Stomach smooth muscle (tissue), 2 donors: ENCODE data around the gene PPFIA1.

Experiments
- H3K27ac ChIP-seq: one replicate; pipeline ENCODE4 v1.7.0; 2013; ENCODE audit warnings: mild to moderate bottlenecking, low read length, inconsistent platforms
- H3K27me3 ChIP-seq, 2 donors: one replicate each; pipeline ENCODE4 v1.7.0; 2013; ENCODE audit warnings: low read length in 2 of 2; ENCODE audit not compliant: insufficient read depth in 2 of 2, control insufficient read depth in 1 of 2
- H3K36me3 ChIP-seq, 2 donors: one replicate each; pipeline ENCODE4 v1.7.0; 2013; ENCODE audit warnings: low read length in 2 of 2; ENCODE audit not compliant: control insufficient read depth in 2 of 2, insufficient read depth in 2 of 2
- H3K4me1 ChIP-seq: one replicate; pipeline ENCODE4 v1.7.0; 2013; ENCODE audit warnings: low read length; ENCODE audit not compliant: control insufficient read depth, insufficient read depth
- H3K4me3 ChIP-seq, 2 donors: one replicate each; pipeline ENCODE4 v1.7.0; 2013; ENCODE audit warnings: low read length in 2 of 2
- H3K9ac ChIP-seq, 2 donors: one replicate each; pipeline ENCODE4 v1.7.0; 2013; ENCODE audit warnings: low read length in 2 of 2, mild to moderate bottlenecking in 1 of 2
- H3K9me3 ChIP-seq, 2 donors: one replicate each; pipeline ENCODE4 v1.7.0; 2013; ENCODE audit warnings: low read length in 2 of 2; ENCODE audit not compliant: control insufficient read depth in 2 of 2
- donor health status: healthy.
- donor health status: Pancreatic carcinoma.

The PPFIA1 gene

GRCh38 chr11:70432065-70432464 is 161.6 kb downstream of the PPFIA1 start:
- Histone ChIP-seq H3K4me3 (no peak overlapping the region), H3K27ac (no peak overlapping the region), H3K4me1 (no peaks in the 10 kb centered on the region), H3K9me3 (no peaks in the 10 kb centered on the region), H3K9ac (no peak overlapping the region), H3K27me3 (no peaks in the 10 kb centered on the region), H3K36me3 (peaks cover 72 to 81% of the 10 kb centered on the region in 2 donors)

GRCh38 chr11:70432580-70432979 is 162.1 kb downstream of the PPFIA1 start:
- H3K9me3 ChIP-seq, result no peaks in the 10 kb centered on the region
- no peak overlapping the region for H3K27ac ChIP-seq
- peaks cover 72 to 79% of the 10 kb centered on the region in 2 donors for H3K36me3 ChIP-seq

GRCh38 chr11:70433038-70433437 is 162.5 kb downstream of the PPFIA1 start:
- H3K9me3 ChIP-seq, result no peaks in the 10 kb centered on the region
- peaks cover 72 to 81% of the 10 kb centered on the region in 2 donors for H3K36me3 ChIP-seq
- H3K27ac ChIP-seq, result no peak overlapping the region
- no peak overlapping the region for H3K9ac ChIP-seq
- no peaks in the 10 kb centered on the region for H3K4me1 ChIP-seq
- no peaks in the 10 kb centered on the region for H3K27me3 ChIP-seq
- H3K4me3 ChIP-seq, result no peak overlapping the region

More at GRCh38 chr11:70432580-70432979, 162.1 kb downstream of the PPFIA1 start:
- no peak overlapping the region for H3K9ac ChIP-seq
- H3K4me1 ChIP-seq, result no peaks in the 10 kb centered on the region
- H3K4me3 ChIP-seq, result no peak overlapping the region
- no peaks in the 10 kb centered on the region for H3K27me3 ChIP-seq

GRCh38 chr11:70433526-70433925 is 163.0 kb downstream of the PPFIA1 start:
- Histone ChIP-seq H3K27ac (no peak overlapping the region), H3K9ac (no peak overlapping the region), H3K4me1 (no peaks in the 10 kb centered on the region), H3K9me3 (no peaks in the 10 kb centered on the region), H3K36me3 (peaks cover 71 to 80% of the 10 kb centered on the region in 2 donors), H3K4me3 (no peak overlapping the region), H3K27me3 (no peaks in the 10 kb centered on the region)
